ENCODE data around the gene CRYGN. TPM values are rescaled to one million over a fixed set of nuclear protein-coding genes. Genes with fewer than 3 reads are reported as not detected.

CRYGN gene
- total and polyA plus RNA-seq, 9 of the 15 experiments (the other 6 are each of a cell fraction or from before 2014, with no cell fraction given), result not detected

- DNase-seq (ENCODE audit: extremely low read depth in 1 of 4, low spot score in 3 of 4) (no peak), FAIRE-seq (no peak), ATAC-seq (no peak)
- H3K36me3 ChIP-seq (ENCODE audit: control insufficient read depth, insufficient read depth, low read length), result no peaks in the 10 kb centered on the region
- ChIA-PET CTCF (ENCODE audit: low intra/inter-chr PET ratio) (no interaction called here), POLR2A (no interaction called here)
- no peak for TF ChIP-seq MCM7 (IDR thresholded peaks at IDR 0.05)
- no peak for TF ChIP-seq L3MBTL2 (IDR thresholded peaks at IDR 0.05)
- no peak for TF ChIP-seq E4F1 (CRISPR knock-in tag; IDR thresholded peaks at IDR 0.05; ENCODE audit: borderline replicate concordance)
- TF ChIP-seq HDAC1 (IDR thresholded peaks at IDR 0.05), result no peak
- TF ChIP-seq ZSCAN29 (IDR thresholded peaks at IDR 0.05), result no peak
- no peak for TF ChIP-seq HDGF (IDR thresholded peaks at IDR 0.05)
- TF ChIP-seq ZFPM2 (CRISPR knock-in tag; IDR thresholded peaks at IDR 0.05), result no peak
- H3K4me3 ChIP-seq, result no peak overlapping the region
- 33% methylated on average over 5 of the region's 5 CpGs for whole genome bisulfite sequencing (ENCODE audit: insufficient coverage, low coverage, missing lambda C conversion rate)
- H3K9ac ChIP-seq (ENCODE audit: insufficient read depth in 1 of 2, low read depth in 2 of 2, low read length in 2 of 2), result no peak overlapping the region
- in situ Hi-C loops (cut with MboI) (no loop called here), intact Hi-C loops (cut with micrococcal nuclease) (loop anchor here (5.0 kb wide), 1 partner anchor 176 kb away; no protein-coding TSS in a partner anchor)
- BruUV-seq (replicated peaks), result no TSS peak
- peaks cover 0 to 18% of the 10 kb centered on the region in 2 experiments; a peak in 1 of 5 replicates for H3K4me1 ChIP-seq (replicated peaks in 1 of 2; ENCODE audit: control insufficient read depth in 2 of 2, insufficient read depth in 2 of 2, low read length in 2 of 2)
- H3K9me3 ChIP-seq (replicated peaks; ENCODE audit: control insufficient read depth, insufficient read depth, low read depth, low read length), result no peaks in the 10 kb centered on the region
- no peak overlapping the region for H3K27ac ChIP-seq (ENCODE audit: extremely low read depth, low read depth, low read length)
- peaks cover 6% of the 10 kb centered on the region; the same call in 1 of the 2 replicates for H4K20me1 ChIP-seq (replicated peaks; ENCODE audit: control insufficient read depth, insufficient read depth, low read length)
- H3K79me2 ChIP-seq (ENCODE audit: control insufficient read depth, insufficient read depth, low read length), result no peaks in the 10 kb centered on the region
- H3K9me1 ChIP-seq (ENCODE audit: control insufficient read depth, insufficient read depth, low read length), result no peaks in the 10 kb centered on the region
- H3K27me3 ChIP-seq (ENCODE audit: control insufficient read depth in 2 of 2, insufficient read depth in 2 of 2, low read length in 2 of 2), result peaks cover 66 to 89% of the 10 kb centered on the region in 2 experiments
- H2AFZ ChIP-seq (ENCODE audit: low read depth, low read length), result no peak overlapping the region
- no peak overlapping the region for H3K4me2 ChIP-seq (ENCODE audit: insufficient read depth, low read length)
Measured at GRCh38 chr7:151456276-151456675, 16.3 kb upstream of the CRYGN start.
